NCI-H2227 (cell line): ENCODE results near the gene RABGGTA.
"Not testable (repeated sequence)": the region's sequence is repeated elsewhere in the genome, so short reads cannot be mapped to it uniquely, and the experiment has no call there.

Source experiments
- DNase-seq: peaks from one replicate; lab custom pipeline; 2025; ENCODE audit not compliant: unreplicated experiment; lab: John Stamatoyannopoulos, UW

The RABGGTA gene

GRCh38 chr14:24245350-24245749 lies 26.0 kb downstream of the RABGGTA start:
- DNase-seq: not testable (repeated sequence)

- DNase-seq: peak; percentile 48
Measured at GRCh38 chr14:24243336-24243836, 28.0 kb downstream of the RABGGTA start.

DNA sequence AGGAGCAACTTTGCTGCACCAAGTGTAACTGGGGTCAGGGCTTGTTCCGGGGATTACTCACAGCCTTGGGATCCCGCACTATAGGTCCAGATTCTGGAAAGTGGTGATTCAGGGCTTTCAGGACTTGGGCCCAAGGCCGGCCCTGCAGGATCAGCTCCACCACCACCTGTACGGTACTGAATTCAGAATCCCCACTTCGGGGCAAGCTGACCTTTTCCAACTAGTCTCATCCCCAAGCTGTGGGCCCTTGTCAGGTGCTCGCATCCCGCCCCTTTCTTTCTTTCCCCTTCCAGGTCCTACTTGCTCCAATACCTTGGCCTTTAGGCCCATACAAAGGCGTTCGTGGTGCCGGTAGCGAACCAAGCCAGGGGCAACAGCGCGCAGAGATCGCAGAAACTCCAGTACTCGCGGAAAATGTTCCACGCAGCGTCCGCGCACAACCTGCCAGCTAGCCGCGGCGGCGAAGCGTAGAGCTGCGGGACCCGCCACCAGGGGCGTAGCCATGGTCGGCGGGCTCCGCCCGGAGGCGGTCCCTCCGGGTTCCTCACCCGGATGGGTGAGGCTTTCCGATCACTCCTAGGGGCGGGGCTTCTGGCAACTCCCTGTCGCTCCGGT lies 29.5 kb downstream of the RABGGTA start:
- peak; percentile 95 for DNase-seq

- no peak for DNase-seq
Measured at GRCh38 chr14:24240110-24240918, 31.1 kb downstream of the RABGGTA start.

GRCh38 chr14:24238527-24239037 lies 32.8 kb downstream of the RABGGTA start:
- DNase-seq: no peak

DNA sequence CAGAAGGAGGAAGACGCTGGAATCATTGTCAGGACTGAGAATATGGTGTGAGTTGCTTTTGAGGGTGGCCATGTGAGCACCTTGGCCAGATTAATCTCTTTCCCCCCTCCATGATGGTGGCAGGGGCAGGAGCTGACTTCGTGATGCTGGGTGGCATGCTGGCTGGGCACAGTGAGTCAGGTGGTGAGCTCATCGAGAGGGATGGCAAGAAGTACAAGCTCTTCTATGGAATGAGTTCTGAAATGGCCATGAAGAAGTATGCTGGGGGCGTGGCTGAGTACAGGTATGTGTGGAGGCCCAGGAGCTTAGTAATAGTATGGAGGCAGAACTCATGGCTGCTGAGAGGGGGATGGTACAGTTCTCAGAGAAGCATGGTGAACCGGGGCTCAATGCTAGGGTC lies 33.3 kb downstream of the RABGGTA start:
- DNase-seq: no peak

DNA sequence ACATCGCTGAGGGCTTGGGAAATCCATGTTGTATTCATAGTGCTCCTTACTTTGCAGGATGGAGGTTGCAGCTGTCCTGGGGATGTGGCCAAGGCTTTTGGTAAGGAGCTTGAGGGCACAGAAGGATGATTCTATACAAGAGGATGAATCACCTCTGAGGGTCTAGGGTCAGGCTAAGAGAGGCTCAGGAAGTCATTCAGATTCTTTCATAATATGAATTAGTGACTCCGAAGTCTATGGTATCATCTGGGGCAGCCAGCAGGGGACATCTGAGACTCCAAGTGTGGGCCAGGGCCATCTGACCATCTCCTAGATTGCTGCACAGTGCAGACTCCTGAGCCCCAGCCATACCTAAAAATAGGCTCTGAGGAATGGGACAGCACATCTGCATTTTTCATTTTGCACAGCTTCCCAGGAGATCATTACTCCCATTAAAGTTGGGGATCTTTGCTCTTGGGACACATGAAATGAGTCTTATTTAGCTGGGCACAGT lies 33.9 kb downstream of the RABGGTA start:
- no peak for DNase-seq

DNA sequence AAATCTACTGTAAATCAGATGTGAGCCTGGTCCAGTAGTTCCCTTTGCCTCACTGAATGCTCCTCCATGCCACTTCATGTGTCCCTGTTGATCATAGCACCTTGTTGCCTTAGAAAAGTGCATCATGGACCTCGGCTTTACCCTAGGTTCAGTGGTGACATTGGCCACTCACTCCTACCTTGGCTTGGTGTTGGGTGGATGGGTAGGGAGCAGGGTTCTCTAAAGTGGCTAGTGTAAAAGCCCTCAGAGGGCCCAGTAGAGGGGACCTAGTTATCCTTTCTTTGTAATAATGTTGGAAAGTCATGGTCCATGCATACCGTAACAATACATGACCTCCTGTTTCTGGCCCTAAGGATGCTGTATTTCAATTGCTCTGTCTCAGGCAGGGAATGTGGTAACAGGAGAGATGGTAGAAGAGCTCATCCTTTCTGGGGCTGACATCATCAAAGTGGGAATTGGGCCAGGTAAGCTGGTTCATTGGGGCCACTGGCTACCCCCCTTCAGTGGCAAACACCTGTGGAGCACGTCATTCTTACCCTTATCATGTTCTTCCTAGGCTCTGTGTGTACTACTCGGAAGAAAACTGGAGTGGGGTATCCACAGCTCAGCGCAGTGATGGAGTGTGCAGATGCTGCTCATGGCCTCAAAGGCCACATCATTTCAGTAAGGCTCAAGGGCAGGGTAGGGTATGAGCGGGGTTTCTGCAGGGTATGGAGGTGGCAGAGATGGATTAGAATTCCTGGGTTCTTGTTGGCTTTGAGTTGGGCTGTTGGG lies 34.5 kb downstream of the RABGGTA start:
- DNase-seq: no peak

DNA sequence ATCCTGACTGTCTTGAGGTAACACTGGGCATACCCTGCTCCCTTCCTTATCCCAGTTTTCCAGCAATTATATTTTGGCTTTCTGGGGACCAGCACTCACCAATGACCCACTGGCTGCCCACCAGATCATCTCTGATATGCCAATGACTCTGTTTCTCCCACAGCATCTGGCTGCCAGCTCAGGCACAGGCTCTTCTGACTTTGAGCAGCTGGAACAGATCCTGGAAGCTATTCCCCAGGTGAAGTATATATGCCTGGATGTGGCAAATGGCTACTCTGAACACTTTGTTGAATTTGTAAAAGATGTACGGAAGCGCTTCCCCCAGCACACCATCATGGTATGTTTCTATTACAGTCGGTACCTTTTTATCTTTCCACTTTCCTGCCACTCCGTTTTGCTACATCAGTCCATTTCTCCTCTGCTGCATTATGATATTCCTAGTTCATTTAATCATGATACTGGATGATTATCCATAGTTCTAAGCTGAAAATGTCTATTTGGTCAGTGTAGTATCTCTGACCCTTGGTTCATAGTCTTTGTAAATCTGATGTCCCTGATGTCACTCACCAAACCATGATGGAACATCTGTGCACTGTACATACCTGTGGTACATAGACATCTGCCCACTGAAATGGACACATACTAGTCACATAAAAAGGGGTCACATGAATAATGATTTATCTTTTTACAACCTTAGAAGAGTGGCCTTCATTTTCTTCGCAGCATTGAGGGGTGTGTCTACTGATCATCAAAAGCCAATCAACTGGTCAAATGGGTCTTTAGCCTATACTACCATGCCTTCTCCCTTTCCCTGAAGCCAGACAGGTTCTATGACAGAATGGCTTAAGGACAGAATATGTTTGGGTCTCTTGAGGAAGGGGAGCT lies 35.4 kb downstream of the RABGGTA start:
- DNase-seq: no peak

DNA sequence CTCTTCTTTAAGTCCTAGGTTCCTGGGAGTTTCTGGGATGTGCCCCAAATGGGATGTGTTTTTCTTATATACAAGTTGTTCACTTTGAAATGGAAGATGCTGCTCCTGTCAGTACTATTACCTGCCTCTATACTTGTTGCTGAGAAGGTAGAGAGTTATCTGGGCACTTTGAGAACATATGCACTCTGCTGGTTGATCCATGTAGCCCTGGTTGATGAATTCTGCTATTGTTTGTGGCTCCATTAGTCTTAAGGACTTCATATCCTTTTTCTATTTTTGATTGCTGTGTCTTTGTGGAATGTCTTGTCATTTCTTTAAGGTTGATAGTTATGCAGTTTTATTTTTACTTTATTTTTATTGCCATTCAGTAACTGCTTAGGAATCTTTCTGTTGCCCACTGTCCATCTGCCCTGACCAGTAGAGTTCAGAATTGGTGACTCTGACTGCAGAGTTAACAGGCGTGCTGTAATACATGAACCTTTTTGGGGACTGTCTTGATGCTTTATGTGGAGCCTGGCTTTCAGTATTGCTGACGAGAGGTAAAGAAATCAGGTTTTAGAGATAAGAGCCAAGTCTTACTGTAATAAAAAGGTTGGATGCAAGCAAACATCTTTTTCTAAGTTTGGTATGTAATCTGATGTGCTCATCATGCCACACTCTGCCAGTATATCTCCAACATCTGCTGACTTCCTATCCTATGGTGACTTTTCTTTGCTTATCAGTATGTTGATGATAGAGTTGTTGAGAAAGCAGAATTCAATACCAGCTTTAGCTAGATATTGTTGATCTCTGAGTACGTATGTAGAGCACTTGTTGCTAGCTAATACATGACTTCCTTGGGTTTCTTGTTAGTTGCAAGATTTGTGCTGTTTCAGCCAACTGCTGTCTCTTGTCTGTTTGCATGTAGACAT lies 37.0 kb downstream of the RABGGTA start:
- no peak for DNase-seq

- peak; percentile 39 for DNase-seq
Measured at GRCh38 chr14:24233538-24233866, 37.9 kb downstream of the RABGGTA start.

DNA sequence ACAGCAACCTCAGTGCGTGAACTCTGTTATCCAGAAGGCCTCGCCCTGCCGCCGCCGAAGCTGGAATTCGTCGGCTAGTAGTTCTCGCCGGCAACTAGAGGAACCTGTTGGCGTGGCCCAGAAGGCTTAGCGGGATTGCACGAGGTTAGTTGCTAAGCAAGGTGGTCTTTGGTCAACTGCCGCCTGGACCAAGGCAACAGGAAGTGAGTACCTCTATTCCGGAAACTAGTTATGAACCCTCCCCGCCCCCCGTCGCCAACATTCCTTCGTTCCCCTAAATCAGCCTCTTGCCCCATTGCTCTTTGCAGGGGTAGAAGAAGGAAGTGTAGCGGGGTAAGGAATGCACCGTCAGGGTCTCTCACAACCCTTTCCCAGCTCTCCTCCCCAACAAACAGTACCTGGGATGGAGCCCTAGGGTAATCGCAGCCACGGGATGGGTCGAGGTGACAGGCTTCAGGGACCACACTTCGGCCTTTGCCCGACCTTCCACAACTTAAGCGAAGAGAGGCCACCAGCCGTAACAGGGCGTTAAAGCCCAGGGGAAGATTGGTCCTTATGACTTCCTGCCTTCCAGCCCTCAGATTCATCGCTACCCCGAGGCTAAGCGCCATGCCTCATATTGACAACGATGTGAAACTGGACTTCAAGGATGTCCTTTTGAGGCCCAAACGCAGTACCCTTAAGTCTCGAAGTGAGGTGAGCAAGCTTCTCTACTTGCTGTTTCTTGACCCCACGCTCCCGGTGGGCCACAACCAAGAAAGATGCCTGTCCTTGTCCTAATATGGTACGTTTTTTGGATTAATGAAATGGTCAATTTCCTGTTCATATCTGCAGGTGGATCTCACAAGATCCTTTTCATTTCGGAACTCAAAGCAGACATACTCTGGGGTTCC lies 38.5 kb downstream of the RABGGTA start, which contains the start of gene GMPR2:
GMPR2 (plus strand) TSS at position 285 of the 893 bp plus-strand sequence; CDS start at position 610, 325 bp downstream.
- DNase-seq: no peak

GRCh38 chr14:24232121-24232644 lies 39.2 kb downstream of the RABGGTA start, which contains the start of gene NEDD8:
NEDD8 (minus strand) TSS chr14:24232367; CDS start chr14:24232267, 100 bp downstream.
- peak; percentile 91 for DNase-seq

DNA sequence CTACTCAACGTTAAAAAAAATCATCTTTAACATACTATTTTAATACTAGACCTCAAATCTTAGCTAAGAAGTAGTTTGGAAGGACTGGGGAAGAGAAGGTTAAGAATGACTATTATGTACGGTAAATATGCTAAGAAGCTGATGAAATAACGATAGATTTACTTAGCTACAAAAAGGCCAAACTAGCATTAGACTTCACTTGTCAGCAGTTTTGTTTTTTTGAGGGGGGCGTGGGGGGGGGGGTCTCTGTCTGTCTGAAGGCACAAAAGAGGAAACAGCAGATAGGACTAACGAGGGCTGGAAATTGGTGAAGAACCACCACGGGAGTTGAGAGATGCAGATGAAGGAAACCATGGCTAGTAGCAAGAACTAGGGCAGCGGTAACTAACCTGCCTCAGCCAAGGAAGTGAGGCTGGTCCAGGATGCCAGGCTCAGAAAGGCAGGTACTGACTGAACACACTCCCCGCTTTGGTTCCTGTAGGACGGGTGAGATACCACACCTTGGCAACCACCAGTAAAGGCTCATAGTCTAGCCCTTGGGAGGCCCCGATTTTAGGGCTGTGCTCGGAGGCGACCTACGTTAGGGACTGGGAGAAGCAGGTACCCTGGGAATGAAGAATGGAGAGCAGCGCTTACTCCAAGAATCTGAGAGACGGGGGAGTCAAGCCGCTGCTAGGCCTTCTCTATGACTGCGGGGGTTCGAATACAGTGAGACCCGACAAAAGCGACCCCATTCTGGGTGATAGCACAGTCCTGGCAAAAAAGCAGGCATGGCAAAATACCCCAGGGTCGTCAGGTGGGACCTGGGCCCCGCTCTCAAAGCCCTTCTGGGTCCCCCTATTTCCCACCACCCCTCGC lies 39.9 kb downstream of the RABGGTA start:
- DNase-seq: peak; percentile 41

DNA sequence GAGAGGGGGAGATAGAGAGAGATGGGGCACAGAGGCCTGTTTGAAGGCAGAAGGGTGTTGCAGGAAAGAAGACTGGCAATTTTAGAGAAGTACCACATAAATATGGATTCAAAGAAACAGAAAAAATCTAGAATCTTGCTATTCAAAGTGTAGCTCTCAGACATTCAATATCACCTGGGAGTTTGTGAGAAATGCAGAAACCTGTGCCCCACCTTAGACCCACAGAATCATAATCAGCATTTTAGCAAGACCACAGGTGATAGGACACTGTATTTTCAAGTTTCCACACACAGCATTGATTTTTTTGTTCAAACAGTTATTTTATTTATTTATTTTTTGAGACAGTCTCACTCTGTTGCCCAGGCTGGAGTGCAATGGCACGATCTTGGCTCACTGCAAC lies 42.5 kb downstream of the RABGGTA start:
- no peak for DNase-seq

DNA sequence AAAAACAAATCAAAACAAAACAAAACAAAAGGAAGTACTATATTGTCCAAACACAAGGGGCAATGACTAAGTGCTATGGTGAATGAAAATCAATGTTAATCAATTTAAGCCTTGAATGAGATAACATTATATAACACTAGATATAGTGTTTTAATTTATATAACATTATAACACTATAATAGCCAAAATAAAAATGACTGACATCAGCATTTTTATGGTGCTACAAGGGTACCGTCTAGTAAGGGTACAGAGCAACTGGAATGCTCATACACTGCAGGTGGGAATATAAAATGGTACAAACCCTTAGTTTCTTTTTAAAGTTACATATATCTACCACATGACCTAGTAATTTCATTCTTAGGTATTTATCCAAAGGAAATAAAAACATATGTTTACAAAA lies 44.9 kb downstream of the RABGGTA start:
- DNase-seq: no peak

DNA sequence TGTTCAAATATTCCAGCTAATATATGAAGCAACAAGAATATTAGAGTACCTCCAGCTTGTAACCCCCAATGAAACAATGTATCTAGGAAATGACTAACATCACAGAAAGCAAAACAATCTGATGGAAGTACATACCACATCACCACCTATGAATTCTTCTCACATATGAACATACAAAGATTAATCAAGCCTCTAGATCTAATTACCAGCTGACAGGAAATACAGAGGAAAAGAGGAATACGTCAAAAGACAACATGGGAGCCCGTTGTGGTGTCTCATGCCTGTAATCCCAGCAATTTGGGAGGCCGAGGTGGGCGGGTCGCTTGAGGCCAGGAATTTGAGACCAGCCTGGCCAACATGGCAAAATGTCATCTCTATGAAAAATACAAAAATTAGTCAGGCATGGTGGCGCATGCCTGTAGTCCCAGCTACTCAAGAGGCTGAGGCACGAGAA lies 46.8 kb downstream of the RABGGTA start:
- no peak for DNase-seq
